Measurements from ENCODE around the gene EPB41L3.
"Not testable (repeated sequence)": the region's sequence is repeated elsewhere in the genome, so short reads cannot be mapped to it uniquely, and the experiment has no call there.

EPB41L3 gene

GRCh38 chr18:5490753-5491480 is 52.9 kb downstream of the EPB41L3 start:
- DNase-seq = no peak

- DNase-seq = no peak
These were observed 55.0 kb downstream of the EPB41L3 start for GRCh38 chr18:5488844-5489243.

GRCh38 chr18:5488044-5488443 is 55.8 kb downstream of the EPB41L3 start:
- DNase-seq = not testable (repeated sequence)

- no peak for DNase-seq
These were observed 59.3 kb downstream of the EPB41L3 start for GRCh38 chr18:5484526-5484925.

GRCh38 chr18:5481621-5482020 is 62.2 kb downstream of the EPB41L3 start:
- no peak for DNase-seq

GRCh38 chr18:5478261-5478660 is 65.5 kb downstream of the EPB41L3 start:
- no peak for DNase-seq

GRCh38 chr18:5476961-5477800 is 66.6 kb downstream of the EPB41L3 start:
- DNase-seq = no peak

- DNase-seq = no peak
These were observed 68.5 kb downstream of the EPB41L3 start for GRCh38 chr18:5475267-5475666.

GRCh38 chr18:5469340-5469739 is 74.5 kb downstream of the EPB41L3 start:
- DNase-seq = no peak

GRCh38 chr18:5468394-5468793 is 75.4 kb downstream of the EPB41L3 start:
- DNase-seq = no peak

- no peak for DNase-seq
These were observed 76.1 kb downstream of the EPB41L3 start for GRCh38 chr18:5467671-5468070.

- DNase-seq = no peak
These were observed 77.5 kb downstream of the EPB41L3 start for GRCh38 chr18:5466256-5466655.

- no peak for DNase-seq
These were observed 79.5 kb downstream of the EPB41L3 start for GRCh38 chr18:5464251-5464650.

GRCh38 chr18:5463831-5464230 is 80.0 kb downstream of the EPB41L3 start:
- no peak for DNase-seq

GRCh38 chr18:5463390-5463789 is 80.4 kb downstream of the EPB41L3 start:
- no peak for DNase-seq

- DNase-seq = no peak
These were observed 81.6 kb downstream of the EPB41L3 start for GRCh38 chr18:5462227-5462626.

GRCh38 chr18:5461041-5461440 is 82.8 kb downstream of the EPB41L3 start:
- DNase-seq = no peak

- no peak for DNase-seq
These were observed 86.3 kb downstream of the EPB41L3 start for GRCh38 chr18:5457462-5457957.

GRCh38 chr18:5456577-5457461 is 87.0 kb downstream of the EPB41L3 start:
- DNase-seq = peak; percentile 46

- no peak for DNase-seq
These were observed 88.1 kb downstream of the EPB41L3 start for GRCh38 chr18:5455674-5456073.

- DNase-seq = no peak
These were observed 90.8 kb downstream of the EPB41L3 start for GRCh38 chr18:5452943-5453443.

GRCh38 chr18:5451871-5452270 is 91.9 kb downstream of the EPB41L3 start:
- DNase-seq = no peak

GRCh38 chr18:5451150-5451549 is 92.6 kb downstream of the EPB41L3 start:
- DNase-seq = no peak

Data from right hindlimb (tissue), 1 donor.